IPS-18c (cell line): Measurements from ENCODE around the gene KYAT1.

ENCODE experiments used
- H3K4me3 ChIP-seq: 2 replicates; pipeline ENCODE4 v1.7.0; 2013; ENCODE audit warnings: low read depth, mild to moderate bottlenecking, low read length, moderate library complexity; ENCODE audit not compliant: insufficient read depth
- H3K9me3 ChIP-seq: one replicate; pipeline ENCODE4 v1.6.1; 2013; ENCODE audit warnings: mild to moderate bottlenecking, low read length, moderate library complexity; ENCODE audit not compliant: control insufficient read depth, insufficient read depth

Gene KYAT1

GRCh38 chr9:128829477-128830251 is 52.1 kb downstream of the KYAT1 start, which contains the start of gene SPOUT1:
TSS of gene SPOUT1 (minus strand) at chr9:128829794. CDS start at chr9:128829780, 14 bp downstream.
- Histone ChIP-seq H3K9me3 (no peaks in the 10 kb centered on the region), H3K4me3 (peak within 1 kb of the TSS; percentile 90)

- H3K4me3 ChIP-seq = peak overlapping the region; percentile 90
- no peaks in the 10 kb centered on the region for H3K9me3 ChIP-seq
Measured at GRCh38 chr9:128828719-128829452, 52.9 kb downstream of the KYAT1 start.

- no peaks in the 10 kb centered on the region for H3K9me3 ChIP-seq
- H3K4me3 ChIP-seq = peak overlapping the region; percentile 90; the same call in 1 of the 2 replicates
Measured at GRCh38 chr9:128828267-128828666, 53.5 kb downstream of the KYAT1 start.

GRCh38 chr9:128825923-128826700 is 55.6 kb downstream of the KYAT1 start:
- Histone ChIP-seq H3K9me3 (no peaks in the 10 kb centered on the region), H3K4me3 (no peak overlapping the region)

- H3K9me3 ChIP-seq = no peaks in the 10 kb centered on the region
- no peak overlapping the region for H3K4me3 ChIP-seq
Measured at GRCh38 chr9:128824911-128825310, 56.8 kb downstream of the KYAT1 start.

GRCh38 chr9:128823903-128824406 is 57.8 kb downstream of the KYAT1 start:
- no peaks in the 10 kb centered on the region for H3K9me3 ChIP-seq

GRCh38 chr9:128823362-128823902 is 58.3 kb downstream of the KYAT1 start:
- H3K4me3 ChIP-seq = no peak overlapping the region
- no peaks in the 10 kb centered on the region for H3K9me3 ChIP-seq

More at GRCh38 chr9:128823903-128824406, 57.8 kb downstream of the KYAT1 start:
- no peak overlapping the region for H3K4me3 ChIP-seq

GRCh38 chr9:128822407-128823042 is 59.2 kb downstream of the KYAT1 start:
- no peaks in the 10 kb centered on the region for H3K9me3 ChIP-seq
- H3K4me3 ChIP-seq = no peak overlapping the region

- Histone ChIP-seq H3K4me3 (no peak overlapping the region), H3K9me3 (no peaks in the 10 kb centered on the region)
Measured at GRCh38 chr9:128821584-128822406, 60.0 kb downstream of the KYAT1 start.

- no peak overlapping the region for H3K4me3 ChIP-seq
- no peaks in the 10 kb centered on the region for H3K9me3 ChIP-seq
Measured at GRCh38 chr9:128820665-128821583, 60.8 kb downstream of the KYAT1 start.

GRCh38 chr9:128819716-128820664 is 61.8 kb downstream of the KYAT1 start:
- H3K9me3 ChIP-seq = no peaks in the 10 kb centered on the region
- no peak overlapping the region for H3K4me3 ChIP-seq

GRCh38 chr9:128818839-128819715 is 62.7 kb downstream of the KYAT1 start:
- H3K4me3 ChIP-seq = peak overlapping the region; percentile 56
- H3K9me3 ChIP-seq = no peaks in the 10 kb centered on the region

- Histone ChIP-seq H3K9me3 (no peaks in the 10 kb centered on the region), H3K4me3 (peak within 1 kb of the TSS; percentile 56)
Measured at GRCh38 chr9:128818099-128818838, 63.5 kb downstream of the KYAT1 start, which contains the start of gene ENDOG. TSS of gene ENDOG (plus strand) at chr9:128818500. CDS start at chr9:128818685, 185 bp downstream.
